IMR-90 (cell line): Measurements from ENCODE around the gene CGREF1. TPM values are rescaled to one million over a fixed set of nuclear protein-coding genes. Genes with fewer than 3 reads are reported as not detected.

Experiments
- ATAC-seq: fragments of 200-7000 bp; cut with Tn5 transposase; 2 replicates; pipeline ENCODE4 v1.9.1; 2020; ENCODE audit warnings: low read depth, mild to moderate bottlenecking, moderate library complexity
- BruUV-seq: library from RNA; stranded (reverse); fragments of 400-500 nt; replicated peaks from 2 replicates; lab custom pipeline; 2021; lab: Mats Ljungman, UMichigan
- CTCF ChIA-PET: fragments of 300-600 bp; formaldehyde crosslinking; extraction: SDS; loops from one replicate; lab custom pipeline; 2021; ENCODE audit warnings: antibody characterized with exemption; lab: Yijun Ruan, JAX
- POLR2A ChIA-PET: fragments of 300-600 bp; sonication (Branson Sonifier 250); formaldehyde crosslinking; loops from one replicate; lab custom pipeline; 2022; ENCODE audit warnings: antibody characterized with exemption; ENCODE audit not compliant: unreplicated experiment; lab: Charles Lee
- DNase-seq: peaks from one replicate; pipeline ENCODE4 v3.0.0; 2013
- H2AFZ ChIP-seq: replicated peaks from 2 replicates; pipeline ENCODE3; 2013; ENCODE audit warnings: low read length, mild to moderate bottlenecking; ENCODE audit not compliant: poor library complexity
- H2AK5ac ChIP-seq: 2 replicates; pipeline ENCODE4 v1.6.1; 2013; ENCODE audit warnings: low read depth, low read length, inconsistent platforms
- H2AK9ac ChIP-seq: replicated peaks from 2 replicates; pipeline ENCODE3; 2013; ENCODE audit warnings: mild to moderate bottlenecking, low read depth, low read length, moderate library complexity; ENCODE audit not compliant: poor library complexity
- H2BK120ac ChIP-seq: 2 replicates; pipeline ENCODE4 v1.6.1; 2013; ENCODE audit warnings: low read depth, low read length, inconsistent platforms
- H2BK15ac ChIP-seq: 3 replicates; pipeline ENCODE4 v1.6.1; 2013; ENCODE audit warnings: low read depth, low read length, inconsistent platforms
- H2BK20ac ChIP-seq: 2 replicates; pipeline ENCODE4 v1.6.1; 2013; ENCODE audit warnings: low read depth, mild to moderate bottlenecking, inconsistent platforms, low read length, moderate library complexity
- H2BK5ac ChIP-seq: 2 replicates; pipeline ENCODE4 v1.6.1; 2013; ENCODE audit warnings: mild to moderate bottlenecking, low read depth, low read length, inconsistent platforms; ENCODE audit not compliant: poor library complexity, severe bottlenecking
- H3K14ac ChIP-seq: replicated peaks from 2 replicates; pipeline ENCODE4 v1.6.1; 2013; ENCODE audit warnings: low read depth, low read length, inconsistent platforms
- H3K18ac ChIP-seq: 2 replicates; pipeline ENCODE4 v1.6.1; 2013; ENCODE audit warnings: low read depth, low read length, control low read depth
- H3K23ac ChIP-seq: 2 replicates; pipeline ENCODE4 v1.6.1; 2013; ENCODE audit warnings: low read depth, low read length, inconsistent platforms
- H3K27ac ChIP-seq: 2 replicates; pipeline ENCODE4 v1.5.1; 2013; ENCODE audit warnings: mild to moderate bottlenecking, control low read depth, low read length; ENCODE audit not compliant: insufficient read depth
- H3K27me3 ChIP-seq: 2 replicates; pipeline ENCODE4 v1.6.1; 2013; ENCODE audit warnings: low read length; ENCODE audit not compliant: control insufficient read depth, insufficient read depth
- H3K36me3 ChIP-seq: 2 replicates; pipeline ENCODE4 v1.6.1; 2013; ENCODE audit warnings: low read length, mixed read lengths; ENCODE audit not compliant: control insufficient read depth, insufficient read depth
- H3K4ac ChIP-seq: 2 replicates; pipeline ENCODE4 v1.6.1; 2013; ENCODE audit warnings: low read depth, low read length, inconsistent platforms
- H3K4me1 ChIP-seq: 2 replicates; pipeline ENCODE4 v1.6.1; 2013; ENCODE audit warnings: low read length, mixed read lengths; ENCODE audit not compliant: control insufficient read depth, insufficient read depth
- H3K4me2 ChIP-seq: 2 replicates; pipeline ENCODE4 v1.6.1; 2013; ENCODE audit warnings: low read depth, mild to moderate bottlenecking, control low read depth, low read length, moderate library complexity
- H3K4me3 ChIP-seq: 2 replicates; pipeline ENCODE4 v1.5.1; 2013; ENCODE audit warnings: low read depth, mild to moderate bottlenecking, control low read depth, low read length, moderate library complexity; ENCODE audit not compliant: insufficient read depth
- H3K56ac ChIP-seq: 2 replicates; pipeline ENCODE4 v1.6.1; 2013; ENCODE audit warnings: low read length, inconsistent platforms; ENCODE audit not compliant: insufficient read depth; ENCODE audit errors: extremely low read depth
- H3K79me1 ChIP-seq, 2 experiments: 2 replicates each; pipeline ENCODE4 v1.6.1; 2013; ENCODE audit warnings: low read length in 2 of 2, inconsistent platforms in 1 of 2, low read depth in 1 of 2
- H3K9ac ChIP-seq: 2 replicates; pipeline ENCODE4 v1.6.1; 2013; ENCODE audit warnings: low read depth, low read length, control low read depth
- H3K9me1 ChIP-seq: 2 replicates; pipeline ENCODE4 v1.6.1; 2013; ENCODE audit warnings: low read length, inconsistent platforms; ENCODE audit not compliant: insufficient read depth
- H3K9me3 ChIP-seq: 2 replicates; pipeline ENCODE4 v1.6.1; 2013; ENCODE audit warnings: low read length; ENCODE audit not compliant: control insufficient read depth, insufficient read depth
- H4K20me1 ChIP-seq: 2 replicates; pipeline ENCODE4 v1.6.1; 2013; ENCODE audit warnings: low read length, inconsistent platforms; ENCODE audit not compliant: insufficient read depth
- H4K5ac ChIP-seq: 2 replicates; pipeline ENCODE4 v1.6.1; 2013; ENCODE audit warnings: mild to moderate bottlenecking, low read depth, low read length, control low read depth
- H4K8ac ChIP-seq, 2 experiments: 2 replicates each; pipeline ENCODE4 v1.6.1; 2013; ENCODE audit warnings: low read depth in 2 of 2, low read length in 2 of 2, control low read depth in 1 of 2, inconsistent platforms in 1 of 2
- H4K91ac ChIP-seq: 2 replicates; pipeline ENCODE4 v1.6.1; 2013; ENCODE audit warnings: low read depth, low read length, inconsistent platforms; ENCODE audit not compliant: insufficient read depth
- BHLHE40 ChIP-seq: fragments of 150-350 bp; IDR thresholded peaks from 2 replicates; pipeline ENCODE4 v1.6.1; 2016; ENCODE audit warnings: mild to moderate bottlenecking, low read depth, low read length
- CEBPB ChIP-seq: IDR thresholded peaks from 2 replicates; pipeline ENCODE4 v1.6.1; 2012; ENCODE audit warnings: low read depth, low read length, improper control_type of control experiment
- CHD1 ChIP-seq: IDR thresholded peaks from 2 replicates; pipeline ENCODE4 v1.6.1; 2012; ENCODE audit warnings: low read depth, low read length, improper control_type of control experiment
- ELK1 ChIP-seq: fragments of 150-350 bp; IDR thresholded peaks from 2 replicates; pipeline ENCODE4 v1.6.1; 2016; ENCODE audit warnings: low read depth, mild to moderate bottlenecking, low read length, moderate library complexity, borderline replicate concordance
- FOS ChIP-seq: fragments of 150-350 bp; IDR thresholded peaks from 2 replicates; pipeline ENCODE4 v1.6.1; 2016; ENCODE audit warnings: low read depth, low read length
- MAFK ChIP-seq: IDR thresholded peaks from 2 replicates; pipeline ENCODE4 v1.6.1; 2012; ENCODE audit warnings: low read depth, low read length, improper control_type of control experiment
- MAZ ChIP-seq: IDR thresholded peaks from 2 replicates; pipeline ENCODE4 v1.6.1; 2012; ENCODE audit warnings: low read depth, mild to moderate bottlenecking, low read length, improper control_type of control experiment, moderate library complexity, borderline replicate concordance
- MXI1 ChIP-seq: IDR thresholded peaks from 2 replicates; pipeline ENCODE4 v1.6.1; 2012; ENCODE audit warnings: low read depth, mild to moderate bottlenecking, low read length, moderate library complexity, borderline replicate concordance
- NFE2L2 ChIP-seq: fragments of 150-350 bp; IDR thresholded peaks from 2 replicates; pipeline ENCODE4 v1.6.1; 2016; ENCODE audit warnings: low read depth, mild to moderate bottlenecking, low read length
- POLR2A ChIP-seq: IDR thresholded peaks from 2 replicates; pipeline ENCODE4 v1.6.1; 2012; ENCODE audit warnings: mild to moderate bottlenecking, low read depth, low read length
- RAD21 ChIP-seq: IDR thresholded peaks from 2 replicates; pipeline ENCODE4 v1.6.1; 2012; ENCODE audit warnings: low read length, improper control_type of control experiment
- RCOR1 ChIP-seq: IDR thresholded peaks from 2 replicates; pipeline ENCODE4 v1.6.1; 2012; ENCODE audit warnings: mild to moderate bottlenecking, low read length, improper control_type of control experiment; ENCODE audit not compliant: insufficient replicate concordance
- RFX5 ChIP-seq: IDR thresholded peaks from 2 replicates; pipeline ENCODE4 v1.8.0; 2012; ENCODE audit warnings: low read depth, mild to moderate bottlenecking, low read length, moderate library complexity
- SMC3 ChIP-seq: fragments of 150-350 bp; IDR thresholded peaks from 2 replicates; pipeline ENCODE4 v1.6.1; 2016; ENCODE audit warnings: low read depth, mild to moderate bottlenecking, antibody characterized with exemption, low read length, moderate library complexity
- USF2 ChIP-seq: fragments of 150-350 bp; IDR thresholded peaks from 2 replicates; pipeline ENCODE4 v1.6.1; 2017; ENCODE audit warnings: mild to moderate bottlenecking, antibody characterized with exemption, low read length, low read depth
- WGBS, 2 experiments: methylation state at CpG; one replicate each; pipeline versions ENCODE4 v1.1.5 to v1.1.7; 2013; ENCODE audit warnings: missing lambda C conversion rate in 2 of 2; ENCODE audit not compliant: insufficient read length in 1 of 2; ENCODE audit errors: extremely low coverage in 2 of 2; 5-methylcytosine and 5-hydroxymethylcytosine counted together
- dilution Hi-C: fragments of 300-500 bp; cut with HindIII; formaldehyde crosslinking; loops from one replicate; pipeline ENCODE4 v1.14.3; 2018; ENCODE audit warnings: low sequenced_read_pairs; ENCODE audit not compliant: unreplicated experiment
- in situ Hi-C: fragments of 300-500 bp; cut with MboI; formaldehyde crosslinking; loops from 3 replicates; pipeline ENCODE4 v1.14.3; 2019; ENCODE audit warnings: low sequenced_read_pairs, inconsistent platforms, mixed read lengths
- intact Hi-C: fragments of 100-400 bp; cut with micrococcal nuclease; formaldehyde crosslinking; loops from 2 replicates; pipeline ENCODE4 v1.10.0; 2022
- polyA plus RNA-seq, 3 experiments: library from polyadenylated mRNA; depleted of rRNA; stranded (reverse); fragments of >200 nt; gene quantifications; 2 replicates each; pipeline ENCODE4 v1.2.3, GENCODE V29; 2012; ENCODE audit warnings: low replicate concordance in 1 of 3
- total RNA-seq: library from RNA; depleted of rRNA; stranded (reverse); fragments of >200 nt; gene quantifications from 2 replicates; pipeline ENCODE4 v1.2.3, GENCODE V29; 2012
- TF ChIP-seq, protein P1 (sequence below): conservative IDR thresholded peaks from 2 replicates; pipeline ENCODE4 v1.5.1; 2012; ENCODE audit warnings: mild to moderate bottlenecking, low read depth, low read length, improper control_type of control experiment

The CGREF1 gene
- total and polyA plus RNA-seq, 2 of the 4 experiments (the other 2 are of a cell fraction) = 0.54 to 1.3 TPM

DNA sequence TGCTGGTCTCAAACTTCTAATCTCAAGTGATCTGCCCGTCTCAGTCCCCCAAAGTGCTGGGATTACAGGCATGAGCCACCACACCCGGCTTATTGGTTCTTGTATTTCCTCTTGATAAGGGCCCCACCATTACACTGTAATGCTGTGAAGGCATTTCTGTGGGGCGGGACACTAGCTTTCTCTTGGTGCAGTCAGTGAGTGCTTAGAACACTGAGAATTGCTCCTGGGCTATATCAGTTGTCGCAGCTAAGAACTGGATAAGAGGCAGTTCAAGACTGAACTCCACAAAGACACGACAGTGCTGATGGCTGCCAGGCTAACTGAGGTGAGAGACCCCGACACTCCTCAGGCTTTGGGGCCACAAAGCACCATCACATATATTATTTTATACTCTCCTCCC lies 30.3 kb downstream of the CGREF1 start:
- no peak overlapping the region for H3K14ac ChIP-seq
- CTCF ChIA-PET = no interaction called here
- H3K56ac ChIP-seq = no peak overlapping the region
- BruUV-seq = no TSS peak
- no peak overlapping the region for H3K9ac ChIP-seq
- H4K20me1 ChIP-seq = no peaks in the 10 kb centered on the region; the same call in 1 of the 2 replicates
- H3K9me1 ChIP-seq = no peaks in the 10 kb centered on the region; the same call in 1 of the 2 replicates
- no peak overlapping the region for H4K91ac ChIP-seq
- TF ChIP-seq CEBPB = no peak
- TF ChIP-seq FOS = no peak
- no peak for TF ChIP-seq USF2
- no peak for TF ChIP-seq BHLHE40
- TF ChIP-seq SMC3 = no peak
- TF ChIP-seq MAZ = no peak
- TF ChIP-seq MAFK = no peak
- TF ChIP-seq ELK1 = no peak
- TF ChIP-seq MXI1 = no peak
- no peak for TF ChIP-seq RFX5
- no peak for TF ChIP-seq NFE2L2
- no peak for TF ChIP-seq RAD21
- TF ChIP-seq RCOR1 = no peak
- TF ChIP-seq, protein P1, sequence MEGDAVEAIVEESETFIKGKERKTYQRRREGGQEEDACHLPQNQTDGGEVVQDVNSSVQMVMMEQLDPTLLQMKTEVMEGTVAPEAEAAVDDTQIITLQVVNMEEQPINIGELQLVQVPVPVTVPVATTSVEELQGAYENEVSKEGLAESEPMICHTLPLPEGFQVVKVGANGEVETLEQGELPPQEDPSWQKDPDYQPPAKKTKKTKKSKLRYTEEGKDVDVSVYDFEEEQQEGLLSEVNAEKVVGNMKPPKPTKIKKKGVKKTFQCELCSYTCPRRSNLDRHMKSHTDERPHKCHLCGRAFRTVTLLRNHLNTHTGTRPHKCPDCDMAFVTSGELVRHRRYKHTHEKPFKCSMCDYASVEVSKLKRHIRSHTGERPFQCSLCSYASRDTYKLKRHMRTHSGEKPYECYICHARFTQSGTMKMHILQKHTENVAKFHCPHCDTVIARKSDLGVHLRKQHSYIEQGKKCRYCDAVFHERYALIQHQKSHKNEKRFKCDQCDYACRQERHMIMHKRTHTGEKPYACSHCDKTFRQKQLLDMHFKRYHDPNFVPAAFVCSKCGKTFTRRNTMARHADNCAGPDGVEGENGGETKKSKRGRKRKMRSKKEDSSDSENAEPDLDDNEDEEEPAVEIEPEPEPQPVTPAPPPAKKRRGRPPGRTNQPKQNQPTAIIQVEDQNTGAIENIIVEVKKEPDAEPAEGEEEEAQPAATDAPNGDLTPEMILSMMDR = no peak
- no peak for TF ChIP-seq CHD1
- TF ChIP-seq POLR2A = no peak
- no peak overlapping the region for H2AK9ac ChIP-seq
- WGBS, 2 experiments = 85% methylated on average over 4 of the region's 6 CpGs; no CpG with 5 or more reads in 1 of the 2 experiments
- H2BK5ac ChIP-seq = no peak overlapping the region
- no peak overlapping the region for H3K4ac ChIP-seq
- ATAC-seq (no peak), DNase-seq (no peak)
- no peak overlapping the region for H2AK5ac ChIP-seq
- H2BK20ac ChIP-seq = no peak overlapping the region
- no peak overlapping the region for H3K23ac ChIP-seq
- no peak overlapping the region for H3K4me3 ChIP-seq
- peaks cover 7% of the 10 kb centered on the region; the same call in 1 of the 2 replicates for H3K36me3 ChIP-seq
- dilution Hi-C loops = no loop called here
- H3K4me1 ChIP-seq = peaks cover 6% of the 10 kb centered on the region
- no peak overlapping the region for H3K18ac ChIP-seq
- H2AFZ ChIP-seq = no peak overlapping the region
- no peak overlapping the region for H2BK15ac ChIP-seq
- H3K4me2 ChIP-seq = no peak overlapping the region
- no peaks in the 10 kb centered on the region for H3K27me3 ChIP-seq
- H2BK120ac ChIP-seq = no peak overlapping the region
- H3K27ac ChIP-seq = no peak overlapping the region
- H3K9me3 ChIP-seq = no peaks in the 10 kb centered on the region
- no peak overlapping the region for H4K8ac ChIP-seq
- H3K79me1 ChIP-seq = peaks cover 0 to 14% of the 10 kb centered on the region in 2 experiments; a peak in 1 of 4 replicates
- POLR2A ChIA-PET = interaction anchor here (0.9 kb wide), 1 partner anchor 130 kb away, joined by 3 read pairs; no protein-coding TSS in a partner anchor
- H4K5ac ChIP-seq = no peak overlapping the region
- in situ Hi-C loops = no loop called here
- intact Hi-C loops = loop anchor here (5.0 kb wide), 1 partner anchor 241 kb away; the partner anchor contains the start of gene DPYSL5
